22Rv1 (cell line): Measurements from ENCODE around the gene ARAP1.

Experiments used
- CTCF ChIP-seq: fragments of 450-650 bp; IDR thresholded peaks from 2 replicates; pipeline ENCODE4 v1.5.1; 2017; ENCODE audit warnings: mild to moderate bottlenecking
- ZFX ChIP-seq: fragments of 450-650 bp; IDR thresholded peaks from 2 replicates; pipeline ENCODE4 v1.6.1; 2017; ENCODE audit warnings: antibody characterized with exemption, borderline replicate concordance

- TF ChIP-seq CTCF (no peak), ZFX (no peak)
These were observed 13.7 kb downstream of the ARAP1 start for GRCh38 chr11:72738199-72739141.
